Osteoblast (primary cell): ENCODE data around the gene FUT3. TPM values are rescaled to one million over a fixed set of nuclear protein-coding genes. Genes with fewer than 3 reads are reported as not detected.
"Not testable (repeated sequence)": the region's sequence is repeated elsewhere in the genome, so short reads cannot be mapped to it uniquely, and the experiment has no call there.

ENCODE experiments used
- DNase-seq: peaks from one replicate; pipeline ENCODE4 v3.0.0; 2011; ENCODE audit warnings: low spot score, mixed read lengths; ENCODE audit not compliant: insufficient read length; ENCODE audit errors: missing footprints
- H2AFZ ChIP-seq: 2 replicates; pipeline ENCODE4 v1.6.0; 2011; ENCODE audit warnings: mild to moderate bottlenecking, low read length
- H3K27ac ChIP-seq: 2 replicates; pipeline ENCODE4 v1.5.1; 2011; ENCODE audit warnings: mild to moderate bottlenecking, low read depth, low read length, moderate library complexity
- H3K27me3 ChIP-seq: 2 replicates; pipeline ENCODE4 v1.6.0; 2012; ENCODE audit warnings: mild to moderate bottlenecking, control low read depth, inconsistent platforms, low read length, moderate library complexity; ENCODE audit not compliant: insufficient read depth
- H3K36me3 ChIP-seq: 2 replicates; pipeline ENCODE4 v1.5.1; 2011; ENCODE audit warnings: mild to moderate bottlenecking, low read length, control low read depth, moderate library complexity; ENCODE audit not compliant: insufficient read depth
- H3K4me1 ChIP-seq: 2 replicates; pipeline ENCODE4 v1.5.1; 2011; ENCODE audit warnings: mild to moderate bottlenecking, low read length, control low read depth, moderate library complexity; ENCODE audit not compliant: insufficient read depth
- H3K4me2 ChIP-seq: 2 replicates; pipeline ENCODE4 v1.6.0; 2011; ENCODE audit warnings: mild to moderate bottlenecking, low read length; ENCODE audit not compliant: insufficient read depth
- H3K4me3 ChIP-seq: fragments of 200-600 bp; sonication (generic); 3 replicates; pipeline ENCODE4 v1.5.1; 2012; ENCODE audit warnings: mild to moderate bottlenecking, low read length, inconsistent platforms; ENCODE audit not compliant: insufficient read depth
- H3K79me2 ChIP-seq: 2 replicates; pipeline ENCODE4 v1.6.0; 2012; ENCODE audit warnings: mild to moderate bottlenecking, low read length, control low read depth, inconsistent platforms; ENCODE audit not compliant: insufficient read depth
- H3K9me3 ChIP-seq: 2 replicates; pipeline ENCODE4 v1.5.1; 2011; ENCODE audit warnings: low read depth, low read length, control low read depth
- H4K20me1 ChIP-seq: 2 replicates; pipeline ENCODE4 v1.6.0; 2012; ENCODE audit warnings: mild to moderate bottlenecking, low read length, control low read depth; ENCODE audit not compliant: insufficient read depth
- total RNA-seq: library from RNA; depleted of rRNA; stranded (reverse); fragments of >200 nt; gene quantifications from 2 replicates; pipeline ENCODE4 v1.2.3, GENCODE V29; 2012
- TF ChIP-seq, protein P1 (sequence below): IDR thresholded peaks from 2 replicates; pipeline ENCODE4 v1.5.1; 2011; ENCODE audit warnings: mild to moderate bottlenecking, low read depth, low read length, moderate library complexity; ENCODE audit errors: extremely low read depth

Gene FUT3
- total RNA-seq, 1 donor, result not detected

DNA sequence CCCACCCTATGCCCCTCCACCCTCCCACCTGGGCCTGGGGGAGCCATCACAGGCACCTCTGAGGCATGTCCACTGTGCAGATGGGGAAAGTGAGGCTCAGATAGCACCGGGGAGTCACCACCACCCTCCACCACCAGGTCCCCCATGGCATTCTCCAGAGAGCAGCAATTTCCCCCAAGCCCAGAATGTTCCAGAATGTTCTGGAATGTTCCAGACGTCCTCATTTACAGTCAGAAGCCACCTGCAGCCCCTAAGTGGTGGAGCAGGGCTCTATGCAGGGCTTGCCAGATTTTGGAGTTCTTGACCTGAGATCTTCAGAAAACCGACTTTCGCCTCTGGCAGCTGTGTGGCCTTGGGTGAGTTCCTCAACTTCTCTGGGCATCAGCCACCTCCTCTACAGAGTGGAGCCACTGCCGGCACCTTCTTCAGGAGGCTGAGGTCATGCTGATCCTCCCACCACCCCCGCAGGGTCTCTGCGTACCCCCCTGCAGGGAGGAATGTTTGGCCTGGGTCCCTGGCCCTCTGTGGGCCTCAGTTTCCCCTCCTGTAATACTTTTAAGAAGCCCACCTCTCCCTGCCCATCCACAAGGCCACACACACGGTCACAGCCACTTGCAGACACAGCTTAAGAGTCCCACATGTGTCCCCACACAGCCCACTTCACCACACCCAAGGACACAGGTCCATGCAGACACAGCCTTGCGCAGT is 12.9 kb upstream of the FUT3 start:
- Histone ChIP-seq H2AFZ (no peak overlapping the region), H3K36me3 (no peaks in the 10 kb centered on the region), H3K4me1 (no peaks in the 10 kb centered on the region), H3K79me2 (no peaks in the 10 kb centered on the region), H3K4me2 (no peak overlapping the region), H3K9me3 (no peaks in the 10 kb centered on the region), H3K27ac (no peak overlapping the region), H3K27me3 (no peaks in the 10 kb centered on the region), H4K20me1 (no peaks in the 10 kb centered on the region), H3K4me3 (no peak overlapping the region)
- DNase-seq, result peak; percentile 65
- TF ChIP-seq, protein P1, sequence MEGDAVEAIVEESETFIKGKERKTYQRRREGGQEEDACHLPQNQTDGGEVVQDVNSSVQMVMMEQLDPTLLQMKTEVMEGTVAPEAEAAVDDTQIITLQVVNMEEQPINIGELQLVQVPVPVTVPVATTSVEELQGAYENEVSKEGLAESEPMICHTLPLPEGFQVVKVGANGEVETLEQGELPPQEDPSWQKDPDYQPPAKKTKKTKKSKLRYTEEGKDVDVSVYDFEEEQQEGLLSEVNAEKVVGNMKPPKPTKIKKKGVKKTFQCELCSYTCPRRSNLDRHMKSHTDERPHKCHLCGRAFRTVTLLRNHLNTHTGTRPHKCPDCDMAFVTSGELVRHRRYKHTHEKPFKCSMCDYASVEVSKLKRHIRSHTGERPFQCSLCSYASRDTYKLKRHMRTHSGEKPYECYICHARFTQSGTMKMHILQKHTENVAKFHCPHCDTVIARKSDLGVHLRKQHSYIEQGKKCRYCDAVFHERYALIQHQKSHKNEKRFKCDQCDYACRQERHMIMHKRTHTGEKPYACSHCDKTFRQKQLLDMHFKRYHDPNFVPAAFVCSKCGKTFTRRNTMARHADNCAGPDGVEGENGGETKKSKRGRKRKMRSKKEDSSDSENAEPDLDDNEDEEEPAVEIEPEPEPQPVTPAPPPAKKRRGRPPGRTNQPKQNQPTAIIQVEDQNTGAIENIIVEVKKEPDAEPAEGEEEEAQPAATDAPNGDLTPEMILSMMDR, result no peak

DNA sequence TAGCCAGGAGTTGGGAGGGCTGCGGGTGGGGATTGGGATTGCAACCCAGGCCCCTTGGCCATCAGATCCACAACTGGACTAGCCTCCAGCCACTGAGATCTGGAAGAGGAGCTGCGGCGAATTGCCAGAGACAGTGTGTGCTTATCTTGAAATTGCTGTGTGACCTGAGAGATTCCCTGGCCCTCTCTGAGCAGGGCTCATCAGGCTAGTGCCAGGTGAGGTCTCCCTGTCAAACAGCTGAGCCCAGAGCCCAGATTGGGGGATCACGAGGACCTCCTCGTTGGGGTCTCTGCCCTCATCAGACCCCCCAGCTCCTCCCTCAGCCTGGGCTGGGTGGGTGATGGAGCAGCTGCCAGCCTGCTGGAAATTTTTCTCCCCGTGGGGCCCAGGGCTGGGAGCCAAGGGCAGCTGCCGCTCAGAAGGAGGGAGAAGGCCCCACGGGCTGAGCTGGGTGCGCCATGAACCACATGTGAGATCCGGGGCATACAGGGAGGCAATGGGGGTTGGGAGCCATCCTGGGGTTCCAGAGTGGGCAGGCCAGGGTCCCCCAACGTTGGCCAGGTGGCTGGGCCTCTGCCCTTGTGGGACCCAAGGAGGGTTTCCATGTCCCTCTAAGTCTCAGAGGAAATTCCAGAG is 11.9 kb upstream of the FUT3 start:
- H4K20me1 ChIP-seq, result no peaks in the 10 kb centered on the region

DNA sequence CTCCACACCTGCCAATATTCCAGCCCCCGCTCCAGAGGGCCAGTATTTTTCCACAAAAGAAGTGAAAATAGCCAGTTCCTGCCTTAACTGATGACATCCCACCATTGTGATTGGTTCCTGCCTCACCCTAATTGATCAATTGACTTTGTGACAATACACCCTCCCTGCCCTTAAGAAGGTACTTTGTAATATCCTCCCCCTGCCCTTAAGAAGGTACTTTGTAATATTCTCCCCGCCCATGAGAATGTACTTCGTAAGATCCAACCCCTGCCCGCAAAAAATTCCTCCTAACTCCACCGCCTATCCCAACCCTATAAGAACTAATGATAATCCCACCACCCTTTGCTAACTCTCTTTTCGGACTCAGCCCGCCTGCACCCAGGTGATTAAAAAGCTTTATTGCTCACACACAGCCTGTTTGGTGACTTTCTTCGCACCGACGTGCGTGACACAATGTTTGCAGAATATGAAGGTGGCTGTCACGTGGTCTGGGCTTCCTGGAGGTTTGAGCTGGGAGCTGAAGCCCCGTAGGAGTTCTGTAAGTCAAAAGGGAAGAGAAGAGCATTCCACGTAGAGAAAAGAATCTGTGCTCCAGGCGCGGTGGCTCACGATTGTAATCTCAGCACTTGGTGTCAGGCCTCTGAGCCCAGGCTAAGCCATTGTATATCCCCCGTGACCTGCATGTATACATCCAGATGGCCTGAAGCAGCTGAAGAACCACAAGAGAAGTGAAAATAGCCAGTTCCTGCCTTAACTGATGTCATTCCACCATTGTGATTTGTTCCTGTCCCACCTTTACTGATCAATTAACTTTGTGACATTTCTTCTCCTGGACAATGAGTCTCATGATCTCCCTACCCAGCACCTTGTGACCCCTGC is 6.2 kb upstream of the FUT3 start:
- H3K9me3 ChIP-seq, result no peaks in the 10 kb centered on the region
- DNase-seq, result no peak
- H4K20me1 ChIP-seq, result no peaks in the 10 kb centered on the region
- TF ChIP-seq, protein P1, result no peak
- no peak overlapping the region for H2AFZ ChIP-seq
- H3K36me3 ChIP-seq, result no peaks in the 10 kb centered on the region
- no peaks in the 10 kb centered on the region for H3K79me2 ChIP-seq
- H3K4me1 ChIP-seq, result no peaks in the 10 kb centered on the region
- no peak overlapping the region for H3K4me2 ChIP-seq
- no peak overlapping the region for H3K4me3 ChIP-seq
- H3K27ac ChIP-seq, result no peak overlapping the region
- H3K27me3 ChIP-seq, result peaks cover 29% of the 10 kb centered on the region

More for the DNA sequence above, 11.9 kb upstream of the FUT3 start:
- Histone ChIP-seq H2AFZ (no peak overlapping the region), H3K27me3 (no peaks in the 10 kb centered on the region), H3K4me2 (no peak overlapping the region), H3K9me3 (no peaks in the 10 kb centered on the region), H3K4me1 (no peaks in the 10 kb centered on the region), H3K36me3 (no peaks in the 10 kb centered on the region), H3K4me3 (no peak overlapping the region), H3K79me2 (no peaks in the 10 kb centered on the region), H3K27ac (no peak overlapping the region)
- peak; percentile 36 for DNase-seq
- TF ChIP-seq, protein P1, result no peak

DNA sequence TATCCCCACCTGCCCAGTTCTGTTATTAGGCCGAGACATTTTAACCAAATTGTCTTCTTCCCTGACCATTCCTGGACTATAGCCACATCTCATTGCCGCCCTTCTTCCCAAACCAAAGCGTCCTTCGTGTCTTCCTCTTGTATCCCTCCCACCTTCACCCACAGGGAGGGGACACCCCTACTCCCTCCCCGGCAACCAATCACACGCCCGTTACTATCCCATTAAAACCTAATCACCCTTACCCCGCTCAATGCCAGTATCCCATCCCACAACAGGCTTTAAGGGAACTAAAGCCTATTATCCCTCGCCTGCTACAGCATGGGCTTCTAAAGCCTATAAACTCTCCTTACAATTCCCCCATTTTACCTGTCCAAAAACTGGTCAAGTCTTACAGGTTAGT is 3.9 kb upstream of the FUT3 start:
- H3K36me3 ChIP-seq, H3K79me2 ChIP-seq, H3K4me3 ChIP-seq, H3K4me2 ChIP-seq, H3K9me3 ChIP-seq, DNase-seq, H4K20me1 ChIP-seq, H2AFZ ChIP-seq, H3K4me1 ChIP-seq, H3K27ac ChIP-seq: not testable (repeated sequence)
- peaks cover 32% of the 10 kb centered on the region for H3K27me3 ChIP-seq

DNA sequence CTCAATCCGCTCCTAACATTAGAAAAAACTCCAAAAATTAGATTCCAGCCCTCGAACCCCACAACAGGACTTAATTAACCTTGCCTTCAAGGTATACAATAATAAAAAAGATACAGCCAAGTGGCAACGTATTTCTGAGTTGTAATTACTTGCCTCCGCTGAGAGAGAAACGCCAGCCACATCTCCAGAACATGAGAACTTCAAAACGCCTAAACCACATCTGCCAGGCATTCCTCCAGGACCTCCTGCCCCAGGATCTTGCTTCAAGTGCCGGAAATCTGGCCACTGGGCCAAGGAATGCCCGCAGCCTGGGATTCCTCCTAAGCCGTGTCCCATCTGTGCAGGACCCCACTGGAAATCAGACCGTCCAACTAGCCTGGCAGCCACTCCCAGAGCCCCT is 2.9 kb upstream of the FUT3 start:
- not testable (repeated sequence) for DNase-seq

More for the DNA sequence above, 2.9 kb upstream of the FUT3 start:
- H3K27me3 ChIP-seq, result peaks cover 36% of the 10 kb centered on the region
- not testable (repeated sequence) for H4K20me1 ChIP-seq, H3K4me1 ChIP-seq, H3K36me3 ChIP-seq, H3K9me3 ChIP-seq, H3K4me3 ChIP-seq, H2AFZ ChIP-seq, H3K79me2 ChIP-seq, H3K27ac ChIP-seq, H3K4me2 ChIP-seq
